ENCODE results near the gene PPTC7. TPM values are rescaled to one million over a fixed set of nuclear protein-coding genes. Genes with fewer than 3 reads are reported as not detected.

The PPTC7 gene
- total and polyA plus RNA-seq, 10 of the 15 experiments (the other 5 are each of a cell fraction or from before 2014, with no cell fraction given) = 4.0 to 69.6 (median 12.3) TPM

GRCh38 chr12:110557300-110557699, 25.8 kb downstream of the PPTC7 start (continued):
- no peak for TF ChIP-seq ZNF687 (IDR thresholded peaks at IDR 0.05)
- TF ChIP-seq EP300 (IDR thresholded peaks at IDR 0.05; ENCODE audit: borderline replicate concordance in 1 of 2, control insufficient read depth in 1 of 2, low read depth in 2 of 2, low read length in 2 of 2) = no peak
- no peak for TF ChIP-seq BCL3 (IDR thresholded peaks at IDR 0.05; ENCODE audit: borderline replicate concordance, insufficient read depth, low read depth, low read length, poor library complexity, severe bottlenecking)

GRCh38 chr12:110556705-110557104, 26.4 kb downstream of the PPTC7 start:
- Histone ChIP-seq H4K20me1 (ENCODE audit: control insufficient read depth, insufficient read depth) (no peaks in the 10 kb centered on the region), H3K9ac (ENCODE audit: control insufficient read depth, insufficient read depth, low read length) (no peak overlapping the region), H3K27me3 (replicated peaks in 1 of 2; ENCODE audit: control insufficient read depth in 2 of 2, insufficient read depth in 2 of 2, low read length in 1 of 2) (no peaks in the 10 kb centered on the region), H3K27ac (ENCODE audit: control insufficient read depth, insufficient read depth) (peak overlapping the region; percentile 5; the same call in 1 of the 2 replicates), H3K4me2 (ENCODE audit: control insufficient read depth, insufficient read depth) (0 out of 2 replicates have a peak overlapping the region, but pooled peaks have one; percentile 13), H3K36me3 (ENCODE audit: control insufficient read depth in 2 of 2, insufficient read depth in 2 of 2, low read length in 1 of 2) (peaks cover 7 to 18% of the 10 kb centered on the region in 2 experiments), H3K79me2 (ENCODE audit: control insufficient read depth, insufficient read depth, low read length) (peaks cover 98% of the 10 kb centered on the region), H3K9me3 (replicated peaks; ENCODE audit: control insufficient read depth, insufficient read depth, low read length) (no peaks in the 10 kb centered on the region; the same call in 2 of the 3 replicates), H3K4me3 (no peak overlapping the region), H3K4me1 (ENCODE audit: control insufficient read depth, insufficient read depth, low read length) (peaks cover 6% of the 10 kb centered on the region), H2AFZ (ENCODE audit: control insufficient read depth, low read depth, low read length) (no peak overlapping the region)
- no peak for FAIRE-seq
- SMC1A ChIA-PET (ENCODE audit: uncharacterized antibody, unreplicated experiment) = interaction anchor here (0.6 to 1.5 kb wide), 10 partner anchors 9 to 44 kb away, joined by 3 to 8 read pairs (median 3); no protein-coding TSS in a partner anchor
- RAD21 ChIA-PET (ENCODE audit: unreplicated experiment) = no interaction called here
- no peak for ATAC-seq
- no peak for TF ChIP-seq SUPT20H (IDR thresholded peaks at IDR 0.05; ENCODE audit: borderline replicate concordance, control insufficient read depth, low read depth, low read length)
- TF ChIP-seq POLR2A (IDR thresholded peaks at IDR 0.05; ENCODE audit: low read depth, low read length) = 0 out of 2 replicates have a peak, but pooled peaks have one; percentile 26
- WGBS (ENCODE audit: insufficient coverage, insufficient replicate concordance, low lambda C conversion rate, missing lambda C conversion rate) = 84% methylated on average over 10 of the region's 10 CpGs
- CTCF ChIA-PET = no interaction called here
- no TSS peak for BruUV-seq (replicated peaks)
- in situ Hi-C loops (cut with MboI) = no loop called here
- no peak for DNase-seq (ENCODE audit: low read depth, low spot score)
- intact Hi-C loops (cut with micrococcal nuclease; ENCODE audit: unreplicated experiment) = no loop called here
- POLR2A ChIA-PET = interaction anchor here (0.6 kb wide), 1 partner anchor 19 kb away, joined by 3 read pairs; no protein-coding TSS in a partner anchor

Data from GM12878 (cell line).